Subcutaneous adipose tissue (tissue), 4 donors: ENCODE results near the gene CYP2S1. TPM values are rescaled to one million over a fixed set of nuclear protein-coding genes. Genes with fewer than 3 reads are reported as not detected.

ENCODE experiments used
- total RNA-seq, 4 donors: library from RNA; depleted of rRNA; stranded (reverse); fragments of >200 nt; gene quantifications; one replicate each; pipeline ENCODE4 v1.1.0, GENCODE V29; 2016
- TF ChIP-seq, protein P1 (sequence below): fragments of 450-650 bp; IDR thresholded peaks from one replicate; pipeline ENCODE4 v1.5.1; 2016; ENCODE audit warnings: low read depth, mild to moderate bottlenecking, control low read depth, antibody characterized with exemption, moderate library complexity

The CYP2S1 gene
- total RNA-seq, 4 donors from 2014 or later, result 1.9 to 5.6 (median 3.3) TPM

DNA sequence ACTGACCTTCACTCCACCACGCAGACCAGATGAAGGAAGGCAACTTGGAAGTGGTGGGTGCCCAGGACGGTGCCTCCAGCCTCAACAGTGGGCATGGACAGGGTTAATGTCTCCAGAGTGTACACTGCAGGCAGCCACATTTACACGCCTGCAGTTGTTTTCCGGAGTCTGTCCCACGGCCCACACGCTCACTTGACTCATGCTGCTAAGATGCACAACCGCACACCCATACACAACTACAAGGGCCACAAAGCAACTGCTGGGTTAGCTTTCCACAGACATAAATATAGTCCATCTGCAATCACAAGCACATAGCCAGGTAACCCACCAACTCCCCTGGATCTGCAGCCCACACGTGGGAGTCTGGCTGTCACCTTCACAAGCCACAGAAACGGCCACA is 13.4 kb downstream of the CYP2S1 start:
- TF ChIP-seq, protein P1, sequence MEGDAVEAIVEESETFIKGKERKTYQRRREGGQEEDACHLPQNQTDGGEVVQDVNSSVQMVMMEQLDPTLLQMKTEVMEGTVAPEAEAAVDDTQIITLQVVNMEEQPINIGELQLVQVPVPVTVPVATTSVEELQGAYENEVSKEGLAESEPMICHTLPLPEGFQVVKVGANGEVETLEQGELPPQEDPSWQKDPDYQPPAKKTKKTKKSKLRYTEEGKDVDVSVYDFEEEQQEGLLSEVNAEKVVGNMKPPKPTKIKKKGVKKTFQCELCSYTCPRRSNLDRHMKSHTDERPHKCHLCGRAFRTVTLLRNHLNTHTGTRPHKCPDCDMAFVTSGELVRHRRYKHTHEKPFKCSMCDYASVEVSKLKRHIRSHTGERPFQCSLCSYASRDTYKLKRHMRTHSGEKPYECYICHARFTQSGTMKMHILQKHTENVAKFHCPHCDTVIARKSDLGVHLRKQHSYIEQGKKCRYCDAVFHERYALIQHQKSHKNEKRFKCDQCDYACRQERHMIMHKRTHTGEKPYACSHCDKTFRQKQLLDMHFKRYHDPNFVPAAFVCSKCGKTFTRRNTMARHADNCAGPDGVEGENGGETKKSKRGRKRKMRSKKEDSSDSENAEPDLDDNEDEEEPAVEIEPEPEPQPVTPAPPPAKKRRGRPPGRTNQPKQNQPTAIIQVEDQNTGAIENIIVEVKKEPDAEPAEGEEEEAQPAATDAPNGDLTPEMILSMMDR, result no peak

DNA sequence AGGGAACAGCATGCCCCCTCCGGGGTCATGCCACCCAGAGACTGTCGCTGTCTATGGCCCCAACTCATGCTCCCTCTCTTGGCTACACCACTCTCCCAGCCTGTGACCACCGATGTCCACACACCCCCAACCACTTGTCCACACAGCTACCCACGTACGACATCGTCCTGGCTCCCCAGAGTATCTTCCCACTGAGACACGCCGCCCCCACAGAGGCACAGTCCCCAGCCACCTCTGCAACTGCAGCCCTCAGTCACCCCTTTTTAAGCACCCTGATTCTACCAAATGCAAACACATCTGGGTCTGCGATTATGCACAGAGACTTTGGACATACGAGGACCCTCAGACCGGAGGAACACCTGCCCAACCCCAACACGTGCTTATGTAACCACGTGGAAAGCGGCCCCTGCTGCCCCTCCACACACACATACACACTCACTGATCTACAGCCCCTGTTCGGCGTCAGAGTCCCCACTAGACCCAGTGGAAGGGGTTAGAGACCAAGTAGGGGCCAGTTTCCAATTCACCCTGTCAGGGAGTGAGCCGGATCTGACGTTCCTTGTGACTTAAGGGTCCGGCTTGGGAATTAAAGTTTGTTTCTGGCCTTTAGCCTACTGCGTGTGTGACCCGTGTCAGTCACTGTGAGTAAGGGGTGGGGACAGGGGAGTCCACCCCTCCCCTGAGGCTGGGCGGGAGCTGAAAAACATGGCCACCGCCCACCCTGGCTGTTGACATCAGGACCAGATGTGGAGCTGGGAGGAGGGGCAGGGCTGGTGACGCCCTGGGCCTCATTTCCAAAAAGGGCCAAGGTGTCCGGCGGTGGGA is 14.1 kb downstream of the CYP2S1 start:
- TF ChIP-seq, protein P1, result no peak

DNA sequence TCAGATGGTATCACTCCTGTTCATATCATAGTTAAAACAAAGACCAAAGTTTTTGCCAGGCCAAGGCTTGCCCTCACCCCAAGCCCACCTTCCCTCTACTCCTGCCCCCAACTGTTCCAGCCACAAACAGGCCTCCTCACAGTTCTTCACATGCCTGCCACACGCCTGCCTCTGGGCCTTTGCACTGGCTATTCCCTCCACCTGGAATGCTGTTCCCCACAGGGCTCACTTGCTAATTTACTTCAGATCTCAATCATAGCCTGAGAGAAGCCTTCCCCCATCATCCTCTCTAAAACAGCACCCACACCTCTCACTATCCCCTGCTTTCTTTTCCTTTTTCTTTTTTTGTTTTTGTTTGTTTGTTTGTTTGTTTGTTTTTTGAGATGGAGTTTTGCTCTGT is 21.1 kb downstream of the CYP2S1 start:
- TF ChIP-seq, protein P1, result no peak

DNA sequence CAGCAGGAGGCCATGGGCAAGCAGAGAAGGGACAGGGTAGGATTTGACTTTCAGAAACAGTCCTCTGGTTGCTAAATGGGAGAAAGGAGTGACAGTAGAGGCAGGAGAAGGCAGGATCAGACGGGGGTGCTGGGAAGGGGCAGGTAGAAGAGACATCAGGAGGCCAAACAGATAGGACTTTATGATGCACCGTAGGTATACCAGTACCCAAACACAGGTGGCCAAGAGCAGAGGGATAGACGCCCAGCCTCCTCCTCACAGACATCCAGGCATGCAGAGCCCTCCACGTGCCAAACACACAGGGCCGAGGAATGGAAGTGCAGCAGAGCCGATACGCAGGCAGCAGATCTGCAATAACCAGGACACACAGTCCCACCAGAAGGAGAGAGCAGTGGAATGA is 24.7 kb downstream of the CYP2S1 start:
- TF ChIP-seq, protein P1, result no peak

DNA sequence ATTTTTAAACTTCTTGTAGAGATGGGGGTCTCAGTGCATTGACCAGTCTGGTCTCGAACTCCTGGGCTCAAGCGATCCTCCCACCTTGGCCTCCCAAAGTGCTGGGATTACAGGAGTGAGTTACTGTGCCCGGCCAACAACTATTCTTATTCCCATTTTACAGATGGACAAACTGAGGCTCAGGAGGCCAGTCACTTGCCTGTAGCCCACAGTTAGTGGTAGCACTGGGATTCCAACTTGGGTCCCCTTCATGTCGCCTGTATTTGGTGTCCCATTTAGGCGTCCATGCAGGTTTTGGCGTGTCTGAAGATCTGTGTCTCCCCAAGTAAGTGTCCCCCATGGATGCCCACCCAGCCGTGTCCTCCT is 25.2 kb downstream of the CYP2S1 start:
- TF ChIP-seq, protein P1, result no peak

DNA sequence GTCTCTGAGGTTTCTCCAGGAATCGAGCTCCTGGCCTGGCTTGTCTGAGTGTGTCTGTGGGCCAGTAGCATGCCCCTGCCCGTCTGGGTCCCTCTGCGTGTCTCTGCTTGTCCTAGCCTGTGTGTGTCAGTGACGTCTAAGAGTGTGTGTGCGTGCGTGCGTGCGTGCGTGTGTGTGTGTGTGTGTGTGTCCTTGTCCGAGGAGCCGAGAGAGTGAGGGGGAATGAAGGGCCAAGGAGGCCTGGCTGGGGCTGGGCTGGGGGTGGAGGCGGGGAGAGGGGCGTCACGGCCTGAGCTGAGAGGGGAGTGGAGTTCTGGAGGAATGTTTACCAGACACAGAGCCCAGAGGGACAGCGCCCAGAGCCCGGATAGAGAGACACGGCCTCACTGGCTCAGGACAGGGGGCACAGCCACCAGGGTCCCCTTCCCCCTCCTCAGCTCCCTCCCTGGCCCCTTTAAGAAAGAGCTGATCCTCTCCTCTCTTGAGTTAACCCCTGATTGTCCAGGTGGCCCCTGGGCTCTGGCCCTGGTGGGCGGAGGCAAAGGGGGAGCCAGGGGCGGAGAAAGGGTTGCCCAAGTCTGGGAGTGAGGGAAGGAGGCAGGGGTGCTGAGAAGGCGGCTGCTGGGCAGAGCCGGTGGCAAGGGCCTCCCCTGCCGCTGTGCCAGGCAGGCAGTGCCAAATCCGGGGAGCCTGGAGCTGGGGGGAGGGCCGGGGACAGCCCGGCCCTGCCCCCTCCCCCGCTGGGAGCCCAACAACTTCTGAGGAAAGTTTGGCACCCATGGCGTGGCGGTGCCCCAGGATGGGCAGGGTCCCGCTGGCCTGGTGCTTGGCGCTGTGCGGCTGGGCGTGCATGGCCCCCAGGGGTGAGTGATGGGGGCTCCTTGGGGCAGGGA is 25.8 kb downstream of the CYP2S1 start, which contains the start of gene AXL:
Gene AXL (plus strand): TSS at position 609 of the 893 bp plus-strand sequence. CDS start 170 bp downstream, at position 779.
- TF ChIP-seq, protein P1, result no peak
